ENCODE results near the gene VAMP2. TPM values are rescaled to one million over a fixed set of nuclear protein-coding genes. Genes with fewer than 3 reads are reported as not detected.

The VAMP2 gene
- total RNA-seq, 1 donor from 2014 or later, result 97.7 TPM

- Mint-ChIP-seq H3K36me3 (ENCODE audit: low read depth) (peaks cover 2% of the 10 kb centered on the region), H3K27me3 (no peaks in the 10 kb centered on the region), H3K27ac (no peak overlapping the region), H3K4me3 (no peak overlapping the region), H3K4me1 (peaks cover 8% of the 10 kb centered on the region), H3K9me3 (no peaks in the 10 kb centered on the region)
- TF ChIP-seq, protein P1, sequence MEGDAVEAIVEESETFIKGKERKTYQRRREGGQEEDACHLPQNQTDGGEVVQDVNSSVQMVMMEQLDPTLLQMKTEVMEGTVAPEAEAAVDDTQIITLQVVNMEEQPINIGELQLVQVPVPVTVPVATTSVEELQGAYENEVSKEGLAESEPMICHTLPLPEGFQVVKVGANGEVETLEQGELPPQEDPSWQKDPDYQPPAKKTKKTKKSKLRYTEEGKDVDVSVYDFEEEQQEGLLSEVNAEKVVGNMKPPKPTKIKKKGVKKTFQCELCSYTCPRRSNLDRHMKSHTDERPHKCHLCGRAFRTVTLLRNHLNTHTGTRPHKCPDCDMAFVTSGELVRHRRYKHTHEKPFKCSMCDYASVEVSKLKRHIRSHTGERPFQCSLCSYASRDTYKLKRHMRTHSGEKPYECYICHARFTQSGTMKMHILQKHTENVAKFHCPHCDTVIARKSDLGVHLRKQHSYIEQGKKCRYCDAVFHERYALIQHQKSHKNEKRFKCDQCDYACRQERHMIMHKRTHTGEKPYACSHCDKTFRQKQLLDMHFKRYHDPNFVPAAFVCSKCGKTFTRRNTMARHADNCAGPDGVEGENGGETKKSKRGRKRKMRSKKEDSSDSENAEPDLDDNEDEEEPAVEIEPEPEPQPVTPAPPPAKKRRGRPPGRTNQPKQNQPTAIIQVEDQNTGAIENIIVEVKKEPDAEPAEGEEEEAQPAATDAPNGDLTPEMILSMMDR (IDR thresholded peaks at IDR 0.05), result no peak
- intact Hi-C loops (cut with micrococcal nuclease), result no loop called here
- ChIA-PET CTCF (no interaction called here), POLR2A (interaction anchor here (0.5 to 0.6 kb wide), 2 partner anchors 9 to 704 kb away, joined by 3 to 5 read pairs; no protein-coding TSS in a partner anchor)
- DNase-seq (no peak), ATAC-seq (ENCODE audit: low read depth) (no peak)
These were observed 42.2 kb upstream of the VAMP2 start for GRCh38 chr17:8204761-8205555.

DNA sequence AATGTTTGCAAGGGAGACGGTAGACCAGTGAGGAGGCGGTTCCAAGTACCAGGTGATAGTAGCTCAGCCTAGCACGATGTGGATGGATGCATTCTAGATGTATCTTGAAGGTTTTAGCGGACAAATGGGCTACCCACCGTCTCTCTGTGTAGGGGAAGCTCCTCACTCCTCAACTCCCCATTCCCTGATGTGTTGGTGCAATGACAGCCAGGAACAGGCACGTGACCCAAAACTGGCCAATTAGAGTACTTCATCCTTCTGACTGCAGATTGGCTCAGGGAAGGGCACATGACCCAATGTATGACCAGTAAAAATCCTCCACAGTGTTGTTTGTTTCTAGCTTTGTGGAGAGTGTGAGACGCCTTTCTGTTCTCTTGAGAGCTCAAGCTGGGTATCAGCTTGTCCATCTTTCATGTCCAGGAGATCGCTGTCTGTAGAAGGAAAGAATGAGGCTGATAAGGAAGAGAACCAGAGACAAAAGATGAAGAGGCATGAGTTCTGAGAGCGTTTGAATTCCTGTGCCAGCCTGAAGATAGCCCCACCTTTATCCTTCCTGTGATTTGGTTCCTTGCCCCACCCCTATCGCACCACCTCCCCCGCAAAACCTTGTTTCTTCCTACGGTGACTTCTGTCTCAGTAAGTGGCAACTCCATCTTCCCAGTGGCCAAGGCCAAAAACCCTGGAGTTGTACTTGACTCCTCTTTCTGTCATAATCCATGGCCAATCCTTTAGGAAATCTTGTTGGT is 29.5 kb upstream of the VAMP2 start:
- Mint-ChIP-seq H3K27ac (no peak overlapping the region), H3K4me1 (peaks cover 18% of the 10 kb centered on the region), H3K9me3 (no peaks in the 10 kb centered on the region), H3K4me3 (no peak overlapping the region), H3K36me3 (ENCODE audit: low read depth) (no peaks in the 10 kb centered on the region), H3K27me3 (no peaks in the 10 kb centered on the region)
- ChIA-PET POLR2A (interaction anchor here (0.5 to 12.3 kb wide), 11 partner anchors 17 to 1169 kb away, joined by 3 to 365 read pairs (median 5); partner anchors contain the start of genes AURKB, CTC1, PFAS and RANGRF), CTCF (no interaction called here)
- peak; percentile 10 for ATAC-seq (ENCODE audit: low read depth)
- TF ChIP-seq, protein P1 (IDR thresholded peaks at IDR 0.05), result no peak
- no peak for DNase-seq
- intact Hi-C loops (cut with micrococcal nuclease), result no loop called here

- H3K4me1 Mint-ChIP-seq, result peaks cover 11% of the 10 kb centered on the region
- H3K36me3 Mint-ChIP-seq (ENCODE audit: low read depth), result no peaks in the 10 kb centered on the region
These were observed 27.8 kb upstream of the VAMP2 start for GRCh38 chr17:8190506-8190905.

GRCh38 chr17:8189711-8190477 is 27.1 kb upstream of the VAMP2 start, which contains the start of gene BORCS6:
Gene BORCS6 (minus strand): TSS chr17:8190180. CDS start chr17:8190140, 40 bp downstream.
- Mint-ChIP-seq H3K4me3 (no peak within 1 kb of the TSS), H3K27ac (peak within 1 kb of the TSS; percentile 95), H3K4me1 (peaks cover 11% of the 10 kb centered on the region), H3K27me3 (no peaks in the 10 kb centered on the region), H3K36me3 (ENCODE audit: low read depth) (no peaks in the 10 kb centered on the region), H3K9me3 (no peaks in the 10 kb centered on the region)
- intact Hi-C loops (cut with micrococcal nuclease), result loop anchor here (1.0 kb wide), 3 partner anchors 10 to 105 kb away; partner anchors contain the start of genes AURKB and SLC25A35
- ATAC-seq (ENCODE audit: low read depth) (peak; percentile 67), DNase-seq (peak; percentile 84)
- TF ChIP-seq, protein P1 (IDR thresholded peaks at IDR 0.05), result no peak
- POLR2A ChIA-PET, result interaction anchor here (0.6 to 12.3 kb wide), 24 partner anchors 8 to 776 kb away, joined by 3 to 365 read pairs (median 8); partner anchors contain the start of genes AURKB, CTC1, PFAS and PIK3R5
- CTCF ChIA-PET, result interaction anchor here (0.9 to 1.0 kb wide), 2 partner anchors 10 to 57 kb away, joined by 3 read pairs; no protein-coding TSS in a partner anchor

More at GRCh38 chr17:8190506-8190905, 27.8 kb upstream of the VAMP2 start:
- CTCF ChIA-PET, result interaction anchor here (0.9 to 1.0 kb wide), 2 partner anchors 9 to 56 kb away, joined by 3 read pairs; no protein-coding TSS in a partner anchor
- POLR2A ChIA-PET, result interaction anchor here (0.6 to 12.3 kb wide), 23 partner anchors 10 to 775 kb away, joined by 3 to 365 read pairs (median 8); partner anchors contain the start of genes AURKB, CTC1, PFAS and PIK3R5
- peak overlapping the region; percentile 95 for H3K27ac Mint-ChIP-seq
- intact Hi-C loops (cut with micrococcal nuclease), result loop anchor here (1.0 kb wide), 3 partner anchors 10 to 105 kb away; partner anchors contain the start of genes AURKB and SLC25A35
- DNase-seq, result no peak
- no peaks in the 10 kb centered on the region for H3K9me3 Mint-ChIP-seq
- H3K4me3 Mint-ChIP-seq, result no peak overlapping the region
- TF ChIP-seq, protein P1 (IDR thresholded peaks at IDR 0.05), result no peak
- H3K27me3 Mint-ChIP-seq, result no peaks in the 10 kb centered on the region
- ATAC-seq (ENCODE audit: low read depth), result no peak

All from activated B cell treated with CpG ODN at 0.5 μM for 24 hours (primary cell).